GM10248 (cell line): ENCODE measurements around the gene PLXNA3.
A peak's percentile ranks its signal among the peaks of the same experiment; 100 is the strongest.

Experiments
- CTCF ChIA-PET: fragments of 300-600 bp; sonication (Branson Sonifier 250); formaldehyde crosslinking; extraction: SDS; loops from one replicate; lab custom pipeline; 2021; ENCODE audit warnings: antibody characterized with exemption; lab: Yijun Ruan, JAX
- POLR2A ChIA-PET: fragments of 350-650 bp; sonication (Branson Sonifier 250); formaldehyde crosslinking; extraction: SDS; loops from one replicate; lab custom pipeline; 2020; ENCODE audit warnings: antibody characterized with exemption; lab: Yijun Ruan, JAX
- DNase-seq: peaks from one replicate; pipeline ENCODE4 v3.0.0; 2012; ENCODE audit errors: extremely low spot score
- TF ChIP-seq, protein P1 (sequence below): IDR thresholded peaks from 2 replicates; pipeline ENCODE4 v1.5.1; 2012; ENCODE audit warnings: mild to moderate bottlenecking, low read depth; ENCODE audit errors: extremely low read depth, missing control alignments, control extremely low read depth

The PLXNA3 gene

DNA sequence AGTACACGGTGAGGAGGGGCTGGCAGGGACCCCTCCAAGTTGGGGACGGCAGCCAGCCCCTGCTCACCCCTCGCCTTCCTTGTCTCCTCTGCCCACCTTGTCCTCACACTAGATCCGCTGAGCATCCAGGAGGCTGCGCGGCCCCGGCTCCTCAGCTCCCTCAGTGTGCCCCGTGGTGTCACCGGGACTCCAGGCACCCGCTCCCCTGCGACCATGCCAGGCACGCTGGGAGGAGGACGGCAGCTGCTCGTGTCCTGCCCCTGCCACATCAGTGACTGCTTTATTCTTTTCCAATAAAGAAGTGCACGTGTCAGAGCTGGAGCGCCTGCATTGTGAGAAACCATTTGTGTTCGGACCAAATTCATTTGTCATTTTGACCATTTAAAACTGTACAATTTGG, 7.8 kb upstream of the PLXNA3 start:
- no peak for DNase-seq
- ChIA-PET POLR2A (no interaction called here), CTCF (no interaction called here)
- TF ChIP-seq, protein P1, sequence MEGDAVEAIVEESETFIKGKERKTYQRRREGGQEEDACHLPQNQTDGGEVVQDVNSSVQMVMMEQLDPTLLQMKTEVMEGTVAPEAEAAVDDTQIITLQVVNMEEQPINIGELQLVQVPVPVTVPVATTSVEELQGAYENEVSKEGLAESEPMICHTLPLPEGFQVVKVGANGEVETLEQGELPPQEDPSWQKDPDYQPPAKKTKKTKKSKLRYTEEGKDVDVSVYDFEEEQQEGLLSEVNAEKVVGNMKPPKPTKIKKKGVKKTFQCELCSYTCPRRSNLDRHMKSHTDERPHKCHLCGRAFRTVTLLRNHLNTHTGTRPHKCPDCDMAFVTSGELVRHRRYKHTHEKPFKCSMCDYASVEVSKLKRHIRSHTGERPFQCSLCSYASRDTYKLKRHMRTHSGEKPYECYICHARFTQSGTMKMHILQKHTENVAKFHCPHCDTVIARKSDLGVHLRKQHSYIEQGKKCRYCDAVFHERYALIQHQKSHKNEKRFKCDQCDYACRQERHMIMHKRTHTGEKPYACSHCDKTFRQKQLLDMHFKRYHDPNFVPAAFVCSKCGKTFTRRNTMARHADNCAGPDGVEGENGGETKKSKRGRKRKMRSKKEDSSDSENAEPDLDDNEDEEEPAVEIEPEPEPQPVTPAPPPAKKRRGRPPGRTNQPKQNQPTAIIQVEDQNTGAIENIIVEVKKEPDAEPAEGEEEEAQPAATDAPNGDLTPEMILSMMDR = no peak

DNA sequence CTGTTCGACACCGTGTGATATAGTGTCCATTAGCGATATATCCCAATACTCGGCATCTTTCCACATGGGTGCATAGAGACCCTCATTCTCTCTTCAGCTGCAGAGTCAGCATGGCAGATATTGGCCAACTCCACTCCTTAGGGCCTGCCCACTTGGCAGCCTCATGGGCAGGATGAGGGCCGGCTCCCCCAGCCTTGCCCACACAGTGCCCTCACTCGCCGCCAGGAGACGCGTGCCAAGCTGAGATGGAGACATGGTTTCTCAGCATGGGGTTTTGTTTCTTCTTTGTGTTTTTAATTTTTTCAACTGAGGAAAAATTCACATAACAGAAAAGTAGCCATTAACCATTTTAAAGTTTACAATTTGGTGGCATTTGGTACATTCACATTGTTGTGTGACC, 5.3 kb upstream of the PLXNA3 start:
- DNase-seq = no peak
- ChIA-PET POLR2A (no interaction called here), CTCF (interaction anchor here (1.4 kb wide), 1 partner anchor 11 kb away, joined by 3 read pairs; no protein-coding TSS in a partner anchor)
- TF ChIP-seq, protein P1 = no peak

DNA sequence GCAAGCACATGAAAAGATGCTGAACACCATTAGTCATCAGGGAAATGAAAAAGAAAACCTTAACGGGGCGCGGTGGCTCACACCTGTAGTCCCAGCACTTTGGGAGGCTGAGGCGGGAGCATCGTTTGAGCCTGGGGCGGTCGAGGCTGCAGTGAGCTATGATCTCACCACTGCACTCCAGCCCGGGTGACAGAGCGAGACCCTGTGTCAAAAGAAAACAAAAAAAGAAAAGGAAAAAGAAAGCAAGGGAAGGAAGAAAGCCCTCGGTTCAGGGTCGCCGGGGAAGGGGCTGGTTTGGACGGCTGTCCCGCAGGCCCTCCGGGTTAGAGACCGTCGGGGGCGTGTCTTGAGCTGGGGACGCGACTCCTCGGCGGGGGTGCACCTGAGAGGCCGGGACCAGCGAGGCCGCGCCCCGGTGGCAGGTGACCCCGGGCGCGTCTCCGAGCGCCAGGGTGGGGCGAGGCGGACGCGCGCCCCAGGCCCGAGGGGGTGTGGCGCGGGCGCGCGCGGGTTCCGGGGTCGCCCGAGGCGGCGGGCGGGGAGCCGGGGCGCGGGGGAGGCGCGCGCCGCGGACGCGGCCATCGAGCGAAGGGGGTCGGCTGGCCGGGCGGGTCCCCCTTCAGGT, 478 bp upstream of the PLXNA3 start:
- TF ChIP-seq, protein P1 = no peak
- POLR2A ChIA-PET = interaction anchor here (1.3 kb wide), 1 partner anchor 55 kb away, joined by 3 read pairs; no protein-coding TSS in a partner anchor
- CTCF ChIA-PET = no interaction called here
- DNase-seq = peak; percentile 85

DNA sequence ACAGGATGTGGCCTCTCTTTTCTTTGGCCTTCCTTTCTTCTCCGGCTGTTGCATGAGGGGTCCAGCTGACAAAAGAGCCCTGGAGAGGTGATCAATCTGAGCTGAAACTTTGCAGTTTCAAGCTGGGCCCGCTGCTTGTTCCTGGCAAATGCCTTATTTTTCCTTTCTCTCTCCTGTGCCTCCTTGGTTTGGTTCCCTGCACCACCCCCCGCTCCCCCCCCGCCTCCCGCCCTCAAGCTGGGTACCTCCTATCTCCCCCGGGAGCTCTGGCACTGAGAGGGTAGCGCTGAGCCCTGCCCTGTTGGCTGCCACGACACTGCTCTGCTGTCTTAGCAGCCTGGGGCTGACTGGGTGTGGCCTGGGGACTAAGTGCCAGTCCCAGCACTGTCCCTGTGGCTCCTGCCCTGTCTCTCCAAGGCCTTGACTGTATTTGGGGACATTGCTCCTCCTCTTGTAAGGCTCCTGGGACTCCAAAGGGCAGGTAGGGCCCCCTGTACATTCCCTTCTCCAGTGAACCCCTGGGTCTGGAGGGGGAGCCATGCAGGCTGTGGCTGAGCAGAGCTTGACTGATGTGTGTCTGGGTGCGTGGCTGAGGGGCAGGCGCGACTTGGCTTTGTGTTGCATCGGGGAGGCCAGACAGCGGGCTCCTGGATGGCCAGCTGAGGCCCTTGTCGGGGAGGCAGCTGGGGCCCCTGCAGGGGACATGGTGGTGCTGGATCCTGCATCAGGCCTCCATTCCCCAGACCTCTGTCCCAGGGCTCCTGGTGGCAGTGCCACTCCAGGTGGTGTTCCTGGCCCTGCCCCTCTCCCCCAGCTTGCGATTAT, 1.1 kb downstream of the PLXNA3 start:
- ChIA-PET POLR2A (interaction anchor here (1.3 kb wide), 1 partner anchor 57 kb away, joined by 3 read pairs; no protein-coding TSS in a partner anchor), CTCF (no interaction called here)
- no peak for DNase-seq
- TF ChIP-seq, protein P1 = no peak

DNA sequence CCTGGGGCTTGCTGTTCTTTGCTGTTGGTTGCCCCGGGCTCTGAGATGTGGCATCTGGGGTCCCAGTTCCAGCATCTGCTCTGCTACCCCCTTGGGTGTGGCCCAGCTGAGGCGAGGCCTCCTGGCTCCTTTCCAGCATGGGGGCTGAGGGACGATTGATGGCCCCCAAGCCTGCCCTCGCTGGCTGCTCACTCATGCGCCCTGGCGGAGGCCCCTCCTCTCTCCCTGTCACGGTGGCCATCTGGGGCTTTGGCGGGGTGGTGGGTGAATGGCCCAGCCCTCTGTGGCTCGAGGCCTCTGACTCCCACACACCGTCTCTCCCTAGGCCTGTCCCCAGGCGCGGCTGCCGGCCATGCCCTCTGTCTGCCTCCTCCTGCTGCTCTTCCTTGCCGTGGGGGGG, 1.8 kb downstream of the PLXNA3 start:
- TF ChIP-seq, protein P1 = no peak
- ChIA-PET CTCF (no interaction called here), POLR2A (no interaction called here)
- no peak for DNase-seq

DNA sequence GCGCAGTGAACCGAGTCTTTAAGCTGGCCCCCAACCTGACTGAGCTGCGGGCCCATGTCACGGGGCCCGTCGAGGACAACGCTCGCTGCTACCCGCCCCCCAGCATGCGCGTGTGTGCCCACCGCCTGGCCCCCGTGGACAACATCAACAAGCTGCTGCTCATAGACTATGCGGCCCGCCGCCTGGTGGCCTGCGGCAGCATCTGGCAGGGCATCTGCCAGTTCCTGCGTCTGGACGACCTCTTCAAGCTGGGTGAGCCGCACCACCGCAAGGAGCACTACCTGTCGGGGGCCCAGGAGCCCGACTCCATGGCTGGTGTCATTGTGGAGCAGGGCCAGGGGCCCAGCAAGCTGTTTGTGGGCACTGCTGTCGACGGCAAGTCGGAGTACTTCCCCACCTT, 2.2 kb downstream of the PLXNA3 start:
- TF ChIP-seq, protein P1 = no peak
- ChIA-PET POLR2A (no interaction called here), CTCF (no interaction called here)
- no peak for DNase-seq
